DND-41 (cell line): ENCODE results near the gene HOMER3.

Experiments
- EZH2 ChIP-seq: IDR thresholded peaks from 3 replicates; pipeline ENCODE4 v1.6.1; 2012; ENCODE audit warnings: borderline replicate concordance, low read depth, mild to moderate bottlenecking, moderate library complexity, low read length, inconsistent platforms; ENCODE audit not compliant: severe bottlenecking
- TF ChIP-seq, protein P1 (sequence below): IDR thresholded peaks from 2 replicates; pipeline ENCODE4 v1.5.1; 2012; ENCODE audit warnings: borderline replicate concordance, low read length, moderate library complexity, mild to moderate bottlenecking; ENCODE audit not compliant: poor library complexity, severe bottlenecking; ENCODE audit errors: extremely low read depth

- TF ChIP-seq, protein P1, sequence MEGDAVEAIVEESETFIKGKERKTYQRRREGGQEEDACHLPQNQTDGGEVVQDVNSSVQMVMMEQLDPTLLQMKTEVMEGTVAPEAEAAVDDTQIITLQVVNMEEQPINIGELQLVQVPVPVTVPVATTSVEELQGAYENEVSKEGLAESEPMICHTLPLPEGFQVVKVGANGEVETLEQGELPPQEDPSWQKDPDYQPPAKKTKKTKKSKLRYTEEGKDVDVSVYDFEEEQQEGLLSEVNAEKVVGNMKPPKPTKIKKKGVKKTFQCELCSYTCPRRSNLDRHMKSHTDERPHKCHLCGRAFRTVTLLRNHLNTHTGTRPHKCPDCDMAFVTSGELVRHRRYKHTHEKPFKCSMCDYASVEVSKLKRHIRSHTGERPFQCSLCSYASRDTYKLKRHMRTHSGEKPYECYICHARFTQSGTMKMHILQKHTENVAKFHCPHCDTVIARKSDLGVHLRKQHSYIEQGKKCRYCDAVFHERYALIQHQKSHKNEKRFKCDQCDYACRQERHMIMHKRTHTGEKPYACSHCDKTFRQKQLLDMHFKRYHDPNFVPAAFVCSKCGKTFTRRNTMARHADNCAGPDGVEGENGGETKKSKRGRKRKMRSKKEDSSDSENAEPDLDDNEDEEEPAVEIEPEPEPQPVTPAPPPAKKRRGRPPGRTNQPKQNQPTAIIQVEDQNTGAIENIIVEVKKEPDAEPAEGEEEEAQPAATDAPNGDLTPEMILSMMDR, result no peak
- no peak for TF ChIP-seq EZH2
Measured at GRCh38 chr19:18945297-18945696, 4.3 kb upstream of the HOMER3 start.
